Breast epithelium (tissue), 3 donors: ENCODE results near the gene CALR3.

ENCODE experiments used
- POLR2A ChIP-seq: fragments of 450-650 bp; IDR thresholded peaks from one replicate; pipeline ENCODE4 v1.6.1; 2016; ENCODE audit warnings: antibody characterized with exemption, mild to moderate bottlenecking, moderate library complexity
- POLR2AphosphoS5 ChIP-seq, 3 donors: sonication (generic); formaldehyde crosslinking; IDR thresholded peaks; one replicate each; pipeline ENCODE4 v1.6.1; 2017; ENCODE audit warnings: antibody characterized with exemption in 3 of 3
- TF ChIP-seq, protein P1 (sequence below), 3 donors: fragments of 450-650 bp; IDR thresholded peaks; one replicate each; pipeline ENCODE4 v1.5.1; 2016 to 2017; ENCODE audit warnings: antibody characterized with exemption in 3 of 3, mild to moderate bottlenecking in 3 of 3, moderate library complexity in 3 of 3

DNA sequence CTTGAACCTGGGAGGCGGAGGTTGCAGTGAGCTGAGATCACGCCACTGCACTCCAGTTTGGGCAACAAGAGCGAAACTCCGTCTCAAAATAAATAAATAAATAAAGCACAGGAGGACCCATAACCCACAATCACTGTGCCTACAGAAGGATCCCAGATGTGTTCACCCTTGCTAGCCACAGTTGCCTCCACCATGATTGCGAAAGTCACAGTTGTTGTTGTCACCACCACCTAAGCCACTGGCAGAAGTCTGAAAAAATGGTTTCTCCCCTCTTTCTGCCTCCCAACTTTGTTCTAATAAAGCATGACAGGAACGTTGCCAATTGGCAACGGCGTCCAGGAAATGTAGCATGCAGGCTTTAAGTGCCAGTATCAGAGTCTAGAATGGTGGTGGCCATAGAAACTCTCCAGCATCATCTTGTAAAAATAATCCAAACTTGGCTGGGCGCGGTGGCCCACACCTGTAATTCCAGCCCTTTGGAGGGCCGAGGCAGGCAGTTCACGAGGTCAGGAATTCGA, 22.0 kb downstream of the CALR3 start:
- TF ChIP-seq, protein P1, sequence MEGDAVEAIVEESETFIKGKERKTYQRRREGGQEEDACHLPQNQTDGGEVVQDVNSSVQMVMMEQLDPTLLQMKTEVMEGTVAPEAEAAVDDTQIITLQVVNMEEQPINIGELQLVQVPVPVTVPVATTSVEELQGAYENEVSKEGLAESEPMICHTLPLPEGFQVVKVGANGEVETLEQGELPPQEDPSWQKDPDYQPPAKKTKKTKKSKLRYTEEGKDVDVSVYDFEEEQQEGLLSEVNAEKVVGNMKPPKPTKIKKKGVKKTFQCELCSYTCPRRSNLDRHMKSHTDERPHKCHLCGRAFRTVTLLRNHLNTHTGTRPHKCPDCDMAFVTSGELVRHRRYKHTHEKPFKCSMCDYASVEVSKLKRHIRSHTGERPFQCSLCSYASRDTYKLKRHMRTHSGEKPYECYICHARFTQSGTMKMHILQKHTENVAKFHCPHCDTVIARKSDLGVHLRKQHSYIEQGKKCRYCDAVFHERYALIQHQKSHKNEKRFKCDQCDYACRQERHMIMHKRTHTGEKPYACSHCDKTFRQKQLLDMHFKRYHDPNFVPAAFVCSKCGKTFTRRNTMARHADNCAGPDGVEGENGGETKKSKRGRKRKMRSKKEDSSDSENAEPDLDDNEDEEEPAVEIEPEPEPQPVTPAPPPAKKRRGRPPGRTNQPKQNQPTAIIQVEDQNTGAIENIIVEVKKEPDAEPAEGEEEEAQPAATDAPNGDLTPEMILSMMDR (IDR thresholded peaks at IDR 0.05): no peak
- TF ChIP-seq POLR2AphosphoS5 (IDR thresholded peaks at IDR 0.05) (no peak), POLR2A (no peak)
